ENCODE measurements around the gene CHD2. TPM values are rescaled to one million over a fixed set of nuclear protein-coding genes. Genes with fewer than 3 reads are reported as not detected.
A peak's percentile ranks its signal among the peaks of the same experiment; 100 is the strongest.
"Not testable (repeated sequence)": the region's sequence is repeated elsewhere in the genome, so short reads cannot be mapped to it uniquely, and the experiment has no call there.

CHD2 gene
- total RNA-seq, 1 experiment from 2014 or later, result 37.5 TPM

- DNase-seq (ENCODE audit: low read depth), result no peak
Observed at GRCh38 chr15:92906020-92906419, 5.9 kb downstream of the CHD2 start.

- DNase-seq (ENCODE audit: low read depth), result peak; percentile 51
Observed at GRCh38 chr15:92906563-92907081, 6.5 kb downstream of the CHD2 start.

DNA sequence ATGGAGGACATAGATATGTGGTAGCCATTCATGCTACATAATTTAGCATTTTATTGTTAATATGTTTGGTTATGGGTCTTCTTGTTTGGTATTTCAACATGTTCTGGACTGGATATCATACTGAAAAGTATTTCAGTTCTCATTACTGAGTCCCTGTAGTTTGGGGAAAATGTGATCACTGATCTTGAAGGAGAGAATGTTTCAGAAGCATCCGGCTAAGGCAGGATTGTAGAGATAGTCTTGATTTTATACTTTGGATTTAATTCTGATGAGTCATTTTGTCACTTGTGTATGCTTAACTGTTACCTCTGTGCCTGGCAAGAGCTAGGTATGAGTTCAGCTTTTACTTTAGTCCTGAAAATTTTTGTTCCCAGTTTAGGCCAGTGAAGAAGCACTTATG lies 7.1 kb downstream of the CHD2 start:
- DNase-seq (ENCODE audit: low read depth), result no peak

- peak; percentile 89 for DNase-seq (ENCODE audit: low read depth)
Observed at GRCh38 chr15:92907896-92908712, 8.0 kb downstream of the CHD2 start.

GRCh38 chr15:92908713-92909057 lies 8.6 kb downstream of the CHD2 start:
- DNase-seq (ENCODE audit: low read depth), result no peak

GRCh38 chr15:92909136-92909781 lies 9.1 kb downstream of the CHD2 start:
- DNase-seq (ENCODE audit: low read depth), result no peak

- no peak for DNase-seq (ENCODE audit: low read depth)
Observed at GRCh38 chr15:92910451-92910850, 10.3 kb downstream of the CHD2 start.

DNA sequence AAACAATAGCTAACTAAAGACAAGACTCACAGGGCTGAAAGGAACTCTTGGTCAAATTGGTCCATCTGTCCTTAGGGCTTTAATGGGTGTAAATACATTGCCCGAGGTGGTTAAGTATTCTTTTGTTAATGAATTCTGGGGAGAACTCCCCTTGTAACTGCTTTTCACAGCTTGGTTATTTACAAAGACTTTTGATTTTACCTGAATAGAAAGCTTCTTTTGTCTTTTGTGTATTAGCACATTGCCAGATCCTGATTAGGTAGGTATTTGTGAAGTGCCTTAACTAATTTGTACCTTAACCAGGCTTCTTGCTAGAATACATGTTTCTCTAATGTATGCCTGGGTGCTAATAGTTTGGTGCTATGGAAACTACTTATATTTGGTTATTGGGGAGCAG lies 14.0 kb downstream of the CHD2 start:
- DNase-seq (ENCODE audit: low read depth), result no peak

DNA sequence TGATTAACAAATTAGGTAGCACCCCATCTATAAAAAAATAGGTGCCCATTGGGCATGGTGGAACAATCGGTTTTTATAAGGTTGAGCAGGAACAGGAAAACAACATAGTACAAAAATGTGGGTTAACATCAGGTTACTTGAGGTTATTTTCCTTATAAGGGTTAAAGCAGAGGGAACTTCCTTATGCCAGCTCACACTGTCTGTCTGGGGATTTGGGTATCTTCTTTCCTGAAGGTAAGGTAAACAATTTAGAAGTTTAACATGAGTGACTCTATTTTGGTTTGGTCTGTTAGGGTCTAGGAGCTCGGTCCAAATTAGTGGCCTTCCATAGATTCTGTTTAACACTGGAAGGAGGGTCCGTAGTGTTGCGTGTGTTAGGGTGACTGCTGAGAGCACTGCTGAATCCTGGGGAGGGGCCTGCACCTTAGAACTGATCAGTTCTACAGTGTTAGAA lies 14.7 kb downstream of the CHD2 start:
- DNase-seq (ENCODE audit: low read depth), result no peak

GRCh38 chr15:92915766-92916435 lies 15.8 kb downstream of the CHD2 start:
- DNase-seq (ENCODE audit: low read depth), result no peak

- peak; percentile 91 for DNase-seq (ENCODE audit: low read depth)
Observed at GRCh38 chr15:92917598-92918407, 17.7 kb downstream of the CHD2 start.

GRCh38 chr15:92918881-92919280 lies 18.8 kb downstream of the CHD2 start:
- DNase-seq (ENCODE audit: low read depth), result not testable (repeated sequence)

GRCh38 chr15:92920595-92921161 lies 20.6 kb downstream of the CHD2 start:
- no peak for DNase-seq (ENCODE audit: low read depth)

DNA sequence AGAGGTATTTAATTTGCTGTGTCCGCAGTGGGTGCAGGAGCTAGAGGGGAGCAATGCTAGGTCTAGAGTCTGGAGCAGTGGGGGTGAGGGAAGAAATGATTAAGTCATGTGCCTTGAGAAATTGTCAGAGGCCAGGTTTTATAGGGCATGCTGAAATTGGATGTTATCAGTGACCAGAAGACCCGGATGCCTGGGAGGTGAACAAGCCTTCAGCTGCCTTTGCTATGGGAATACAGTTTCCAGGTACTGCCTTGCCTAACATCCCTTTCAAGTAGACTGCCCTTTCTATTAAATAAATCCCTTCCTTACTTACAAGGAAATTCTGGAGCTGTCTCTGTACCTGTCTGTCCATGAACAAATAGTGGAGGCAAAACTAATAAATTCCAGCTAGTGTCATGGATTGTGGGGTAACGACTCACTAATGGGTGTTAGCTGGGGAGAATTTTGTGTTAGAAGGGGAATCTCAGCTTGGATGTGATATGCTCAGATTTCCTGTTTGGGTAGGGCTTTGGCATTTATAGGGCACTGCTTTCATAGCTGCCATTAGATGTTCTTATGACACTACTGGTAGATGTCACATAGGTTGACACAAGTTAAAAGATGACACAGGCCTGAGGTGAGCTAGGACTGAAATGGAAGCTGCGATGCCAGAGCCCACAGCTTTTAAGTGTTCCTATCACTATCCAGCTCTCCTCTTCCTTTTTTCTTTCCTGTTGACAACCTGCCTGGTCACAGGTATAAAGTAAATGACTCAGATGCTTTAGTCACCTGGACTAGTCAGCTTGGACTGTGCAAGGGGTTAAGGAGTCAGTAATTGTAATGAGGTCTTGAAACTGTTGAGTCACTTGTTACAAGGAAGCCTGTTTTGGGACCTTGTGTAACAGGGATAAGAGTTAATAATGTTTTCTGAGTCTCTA lies 21.3 kb downstream of the CHD2 start:
- DNase-seq (ENCODE audit: low read depth), result no peak

DNA sequence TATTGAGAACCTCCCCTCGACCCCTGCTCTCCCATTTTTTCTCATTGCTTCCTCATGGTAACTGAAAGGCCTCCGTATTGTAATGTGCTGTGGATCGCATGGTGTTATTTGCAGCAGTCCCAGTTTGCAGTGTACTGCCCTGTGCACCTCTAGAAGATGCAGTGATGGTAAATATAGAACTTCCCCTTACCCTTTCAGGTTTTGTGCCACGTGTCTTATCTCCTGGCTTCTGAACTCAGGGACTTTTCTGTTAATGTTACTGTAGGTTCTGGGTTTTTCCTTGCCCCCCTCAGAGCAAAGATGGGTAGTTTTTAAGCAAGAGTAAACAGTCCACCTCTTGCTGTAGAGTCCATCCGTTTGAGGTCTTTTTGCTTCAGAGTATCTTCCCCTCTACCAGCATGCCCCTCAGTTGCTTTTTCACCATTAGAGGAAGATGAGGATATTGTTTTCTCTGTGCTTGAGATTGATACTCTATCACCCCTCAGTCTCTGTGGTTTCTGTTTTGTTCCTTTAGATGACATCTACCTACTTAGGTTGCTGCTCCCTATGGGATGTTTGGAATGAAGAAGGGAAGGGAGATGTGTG lies 22.4 kb downstream of the CHD2 start:
- DNase-seq (ENCODE audit: low read depth), result no peak

- no peak for DNase-seq (ENCODE audit: low read depth)
Observed at GRCh38 chr15:92924216-92924615, 24.1 kb downstream of the CHD2 start.

- no peak for DNase-seq (ENCODE audit: low read depth)
Observed at GRCh38 chr15:92925454-92925853, 25.3 kb downstream of the CHD2 start.

DNA sequence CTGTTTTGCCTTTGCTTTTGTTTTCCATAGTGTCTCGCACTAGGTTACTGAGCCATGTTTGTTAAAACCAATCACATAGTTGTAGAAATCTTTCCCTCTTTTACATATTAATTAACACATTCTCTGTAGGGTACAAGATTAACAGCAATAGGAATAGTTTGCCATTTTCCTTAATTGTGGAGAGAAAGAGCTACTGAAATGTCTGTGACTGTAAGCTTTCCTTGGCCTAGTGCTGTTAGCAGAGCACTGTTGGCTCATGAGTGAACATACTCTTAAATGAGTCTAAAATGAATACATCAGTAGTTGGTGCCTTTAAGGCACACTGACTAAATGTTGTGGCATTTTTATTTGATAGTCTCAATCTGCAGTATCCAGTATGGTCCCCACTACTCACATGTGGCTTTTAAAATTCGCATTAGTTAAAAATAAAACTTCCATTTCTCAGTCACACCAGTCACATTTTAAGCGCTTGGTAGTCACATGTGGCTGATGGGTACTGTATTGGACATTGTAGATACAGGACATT lies 28.2 kb downstream of the CHD2 start:
- DNase-seq (ENCODE audit: low read depth), result peak; percentile 30

DNA sequence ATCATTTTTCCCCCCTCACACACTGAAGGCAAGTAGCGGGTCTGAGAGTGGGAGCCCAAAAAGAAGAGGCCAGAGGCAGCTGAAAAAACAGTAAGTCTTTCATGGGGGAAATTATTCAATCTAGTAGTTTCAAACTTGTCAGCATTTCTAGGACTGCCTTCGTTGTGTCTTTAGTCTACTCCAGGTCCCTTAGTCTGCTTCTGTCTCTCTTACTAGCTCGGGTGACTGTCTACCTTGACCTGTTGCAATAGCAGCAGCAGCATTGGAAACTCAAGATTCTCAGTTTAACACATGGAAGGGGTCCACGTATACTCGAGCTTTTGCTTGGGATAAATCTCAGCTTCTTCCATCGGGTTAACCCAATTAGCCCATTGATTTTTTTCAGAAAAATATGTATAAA lies 28.9 kb downstream of the CHD2 start:
- DNase-seq (ENCODE audit: low read depth), result no peak
